ENCODE results near the gene ITSN1.
"Not testable (repeated sequence)": the region's sequence is repeated elsewhere in the genome, so short reads cannot be mapped to it uniquely, and the experiment has no call there.

ITSN1 gene

GRCh38 chr21:33856893-33857527 lies 214.7 kb downstream of the ITSN1 start:
- Histone ChIP-seq H3K9me3 (ENCODE audit: low read length) (peaks cover 2% of the 10 kb centered on the region), H2AFZ (ENCODE audit: low read depth, low read length) (no peak overlapping the region), H3K4me3 (ENCODE audit: low read length) (no peak overlapping the region), H3K36me3 (ENCODE audit: insufficient read depth, low read length) (no peaks in the 10 kb centered on the region), H3K4me1 (ENCODE audit: insufficient read depth, low read length) (no peaks in the 10 kb centered on the region), H3K27me3 (ENCODE audit: insufficient read depth, low read length) (no peaks in the 10 kb centered on the region)

- H2AFZ ChIP-seq (ENCODE audit: low read depth, low read length) = no peak overlapping the region
- H3K4me3 ChIP-seq (ENCODE audit: low read length) = no peak overlapping the region
- peaks cover 2% of the 10 kb centered on the region for H3K9me3 ChIP-seq (ENCODE audit: low read length)
- no peaks in the 10 kb centered on the region for H3K36me3 ChIP-seq (ENCODE audit: insufficient read depth, low read length)
- H3K4me1 ChIP-seq (ENCODE audit: insufficient read depth, low read length) = no peaks in the 10 kb centered on the region
- H3K27me3 ChIP-seq (ENCODE audit: insufficient read depth, low read length) = no peaks in the 10 kb centered on the region
Measured at GRCh38 chr21:33857846-33858666, 215.8 kb downstream of the ITSN1 start.

- no peak overlapping the region for H3K4me3 ChIP-seq (ENCODE audit: low read length)
- no peaks in the 10 kb centered on the region for H3K27me3 ChIP-seq (ENCODE audit: insufficient read depth, low read length)
- no peaks in the 10 kb centered on the region for H3K4me1 ChIP-seq (ENCODE audit: insufficient read depth, low read length)
- no peak overlapping the region for H2AFZ ChIP-seq (ENCODE audit: low read depth, low read length)
- peaks cover 2% of the 10 kb centered on the region for H3K9me3 ChIP-seq (ENCODE audit: low read length)
- no peaks in the 10 kb centered on the region for H3K36me3 ChIP-seq (ENCODE audit: insufficient read depth, low read length)
Measured at GRCh38 chr21:33858667-33859372, 216.5 kb downstream of the ITSN1 start.

GRCh38 chr21:33859373-33860102 lies 217.2 kb downstream of the ITSN1 start:
- Histone ChIP-seq H3K27me3 (ENCODE audit: insufficient read depth, low read length) (no peaks in the 10 kb centered on the region), H3K4me3 (ENCODE audit: low read length) (no peak overlapping the region), H3K36me3 (ENCODE audit: insufficient read depth, low read length) (no peaks in the 10 kb centered on the region), H3K4me1 (ENCODE audit: insufficient read depth, low read length) (no peaks in the 10 kb centered on the region), H3K9me3 (ENCODE audit: low read length) (peaks cover 2% of the 10 kb centered on the region), H2AFZ (ENCODE audit: low read depth, low read length) (no peak overlapping the region)

- no peak overlapping the region for H3K4me3 ChIP-seq (ENCODE audit: low read length)
- no peaks in the 10 kb centered on the region for H3K27me3 ChIP-seq (ENCODE audit: insufficient read depth, low read length)
- no peaks in the 10 kb centered on the region for H3K36me3 ChIP-seq (ENCODE audit: insufficient read depth, low read length)
- no peaks in the 10 kb centered on the region for H3K4me1 ChIP-seq (ENCODE audit: insufficient read depth, low read length)
- no peak overlapping the region for H2AFZ ChIP-seq (ENCODE audit: low read depth, low read length)
- H3K9me3 ChIP-seq (ENCODE audit: low read length) = peaks cover 2% of the 10 kb centered on the region
Measured at GRCh38 chr21:33860332-33860879, 218.1 kb downstream of the ITSN1 start.

- Histone ChIP-seq H3K4me1 (ENCODE audit: insufficient read depth, low read length) (no peaks in the 10 kb centered on the region), H3K36me3 (ENCODE audit: insufficient read depth, low read length) (no peaks in the 10 kb centered on the region), H3K27me3 (ENCODE audit: insufficient read depth, low read length) (no peaks in the 10 kb centered on the region), H2AFZ (ENCODE audit: low read depth, low read length) (no peak overlapping the region), H3K9me3 (ENCODE audit: low read length) (no peaks in the 10 kb centered on the region), H3K4me3 (ENCODE audit: low read length) (no peak overlapping the region)
Measured at GRCh38 chr21:33861125-33861524, 218.8 kb downstream of the ITSN1 start.

- not testable (repeated sequence) for H3K4me3 ChIP-seq (ENCODE audit: low read length); H2AFZ ChIP-seq (ENCODE audit: low read depth, low read length); H3K9me3 ChIP-seq (ENCODE audit: low read length); H3K36me3 ChIP-seq (ENCODE audit: insufficient read depth, low read length); H3K27me3 ChIP-seq (ENCODE audit: insufficient read depth, low read length); H3K4me1 ChIP-seq (ENCODE audit: insufficient read depth, low read length)
Measured at GRCh38 chr21:33863191-33863590, 220.9 kb downstream of the ITSN1 start.

- H3K4me1 ChIP-seq (ENCODE audit: insufficient read depth, low read length) = no peaks in the 10 kb centered on the region
- peaks cover 4% of the 10 kb centered on the region for H3K9me3 ChIP-seq (ENCODE audit: low read length)
- H3K27me3 ChIP-seq (ENCODE audit: insufficient read depth, low read length) = no peaks in the 10 kb centered on the region
- no peaks in the 10 kb centered on the region for H3K36me3 ChIP-seq (ENCODE audit: insufficient read depth, low read length)
- no peak overlapping the region for H3K4me3 ChIP-seq (ENCODE audit: low read length)
- no peak overlapping the region for H2AFZ ChIP-seq (ENCODE audit: low read depth, low read length)
Measured at GRCh38 chr21:33864150-33864549, 221.8 kb downstream of the ITSN1 start.

- Histone ChIP-seq H3K4me3 (ENCODE audit: low read length) (no peak overlapping the region), H3K27me3 (ENCODE audit: insufficient read depth, low read length) (no peaks in the 10 kb centered on the region)
Measured at GRCh38 chr21:33865176-33865575, 222.9 kb downstream of the ITSN1 start.

GRCh38 chr21:33865996-33866575 lies 223.8 kb downstream of the ITSN1 start:
- H3K9me3 ChIP-seq (ENCODE audit: low read length) = peaks cover 4% of the 10 kb centered on the region
- no peaks in the 10 kb centered on the region for H3K4me1 ChIP-seq (ENCODE audit: insufficient read depth, low read length)
- no peaks in the 10 kb centered on the region for H3K27me3 ChIP-seq (ENCODE audit: insufficient read depth, low read length)
- no peak overlapping the region for H3K4me3 ChIP-seq (ENCODE audit: low read length)
- no peak overlapping the region for H2AFZ ChIP-seq (ENCODE audit: low read depth, low read length)
- H3K36me3 ChIP-seq (ENCODE audit: insufficient read depth, low read length) = no peaks in the 10 kb centered on the region

More at GRCh38 chr21:33865176-33865575, 222.9 kb downstream of the ITSN1 start:
- peaks cover 4% of the 10 kb centered on the region for H3K9me3 ChIP-seq (ENCODE audit: low read length)
- H3K36me3 ChIP-seq (ENCODE audit: insufficient read depth, low read length) = no peaks in the 10 kb centered on the region
- no peak overlapping the region for H2AFZ ChIP-seq (ENCODE audit: low read depth, low read length)
- H3K4me1 ChIP-seq (ENCODE audit: insufficient read depth, low read length) = no peaks in the 10 kb centered on the region

- Histone ChIP-seq H3K36me3 (ENCODE audit: insufficient read depth, low read length) (no peaks in the 10 kb centered on the region), H3K4me3 (ENCODE audit: low read length) (no peak overlapping the region), H3K27me3 (ENCODE audit: insufficient read depth, low read length) (no peaks in the 10 kb centered on the region), H3K4me1 (ENCODE audit: insufficient read depth, low read length) (no peaks in the 10 kb centered on the region), H3K9me3 (ENCODE audit: low read length) (peaks cover 4% of the 10 kb centered on the region), H2AFZ (ENCODE audit: low read depth, low read length) (no peak overlapping the region)
Measured at GRCh38 chr21:33866826-33867225, 224.5 kb downstream of the ITSN1 start.

- H2AFZ ChIP-seq (ENCODE audit: low read depth, low read length); H3K4me1 ChIP-seq (ENCODE audit: insufficient read depth, low read length); H3K36me3 ChIP-seq (ENCODE audit: insufficient read depth, low read length); H3K9me3 ChIP-seq (ENCODE audit: low read length); H3K27me3 ChIP-seq (ENCODE audit: insufficient read depth, low read length); H3K4me3 ChIP-seq (ENCODE audit: low read length): not testable (repeated sequence)
Measured at GRCh38 chr21:33867868-33868267, 225.6 kb downstream of the ITSN1 start.
